ENCODE results near the gene HOXB2. TPM values are rescaled to one million over a fixed set of nuclear protein-coding genes. Genes with fewer than 3 reads are reported as not detected.

Gene HOXB2
- total and polyA plus RNA-seq, 2 of the 8 experiments (the other 6 are each of a cell fraction or from before 2014, with no cell fraction given), result not detected

- H3K4me2 ChIP-seq (ENCODE audit: insufficient read depth in 1 of 2, low read depth in 2 of 2, low read length in 2 of 2), result peak overlapping the region; percentile 22 to 33; a peak in 1 of 4 replicates
- H3K9ac ChIP-seq (replicated peaks in 1 of 4; ENCODE audit: extremely low read depth in 1 of 4, low read depth in 3 of 4, low read length in 3 of 4), result no peak overlapping the region
- ChIA-PET CTCF (ENCODE audit: partially characterized antibody) (interaction anchor here (0.7 to 6.6 kb wide), 23 partner anchors 8 to 331 kb away, joined by 3 to 53 read pairs (median 3); partner anchors contain the start of genes HOXB3 and HOXB5), POLR2A (ENCODE audit: partially characterized antibody) (interaction anchor here (0.7 to 1.2 kb wide), 3 partner anchors 10 to 425 kb away, joined by 3 to 4 read pairs (median 3); no protein-coding TSS in a partner anchor)
- H3K23me2 ChIP-seq (ENCODE audit: low read depth, low read length), result no peaks in the 10 kb centered on the region; the same call in 1 of the 2 replicates
- no peak overlapping the region for H4K91ac ChIP-seq (replicated peaks; ENCODE audit: insufficient read length, low read length)
- H3K14ac ChIP-seq (ENCODE audit: insufficient read length), result no peak overlapping the region
- H3K27me3 ChIP-seq (replicated peaks in 1 of 4; ENCODE audit: control insufficient read depth in 3 of 4, extremely low read depth in 1 of 4, insufficient read depth in 3 of 4, low read length in 3 of 4), result peaks cover 92 to 100% (median 98%) of the 10 kb centered on the region in 4 experiments
- H3K9me3 ChIP-seq (ENCODE audit: insufficient read depth in 2 of 2, low read depth in 1 of 2, low read length in 1 of 2), result no peaks in the 10 kb centered on the region
- H2BK15ac ChIP-seq (ENCODE audit: low read length), result no peak overlapping the region
- H3K56ac ChIP-seq (replicated peaks; ENCODE audit: insufficient read length, low read depth, low read length), result no peak overlapping the region
- H2BK12ac ChIP-seq (ENCODE audit: low read depth, low read length), result no peak overlapping the region
- no peaks in the 10 kb centered on the region for H3K79me2 ChIP-seq (ENCODE audit: control insufficient read depth in 1 of 2, insufficient read depth in 2 of 2, low read length in 2 of 2)
- H2BK20ac ChIP-seq (ENCODE audit: low read length), result no peak overlapping the region
- H4K8ac ChIP-seq (ENCODE audit: extremely low read depth, insufficient read depth, low read length), result no peak overlapping the region
- H3K27ac ChIP-seq (ENCODE audit: low read depth, low read length), result no peak overlapping the region
- H3K18ac ChIP-seq (ENCODE audit: extremely low read depth, low read length), result no peak overlapping the region
- H3K36me3 ChIP-seq (ENCODE audit: control insufficient read depth in 2 of 4, insufficient read depth in 4 of 4, low read length in 3 of 4), result peaks cover 0 to 3% (median 0%) of the 10 kb centered on the region in 4 experiments; a peak in 1 of 8 replicates
- no peak overlapping the region for H3K4ac ChIP-seq (replicated peaks; ENCODE audit: insufficient read length, low read depth, low read length)
- H4K20me1 ChIP-seq (replicated peaks in 1 of 2; ENCODE audit: control insufficient read depth in 1 of 2, insufficient read depth in 2 of 2, low read length in 2 of 2), result peaks cover 9 to 16% of the 10 kb centered on the region in 2 experiments
- no peaks in the 10 kb centered on the region for H3K79me1 ChIP-seq (ENCODE audit: low read depth, low read length)
- 4% methylated on average over 9 of the region's 10 CpGs; no CpG with 5 or more reads in 1 of the 2 experiments for WGBS, 2 experiments (ENCODE audit: extremely low coverage in 1 of 2, insufficient coverage in 1 of 2, insufficient read length in 1 of 2, insufficient replicate concordance in 2 of 2, low coverage in 1 of 2, low lambda C conversion rate in 2 of 2, missing lambda C conversion rate in 1 of 2)
- no peak overlapping the region for H2BK5ac ChIP-seq (ENCODE audit: low read depth, low read length)
- DNase-seq (ENCODE audit: low read depth in 1 of 2, low spot score in 2 of 2), result no peak
- FAIRE-seq, result no peak
- peaks cover 7 to 29% (median 12%) of the 10 kb centered on the region in 4 experiments for H3K4me1 ChIP-seq (replicated peaks in 1 of 4; ENCODE audit: control insufficient read depth in 3 of 4, insufficient read depth in 4 of 4, low read length in 3 of 4)
- peak; percentile 69 for TF ChIP-seq CTBP2 (IDR thresholded peaks at IDR 0.05; ENCODE audit: borderline replicate concordance, insufficient read depth, insufficient read length, low read length)
- peak; percentile 62; the same call in 1 of the 2 replicates for TF ChIP-seq SUZ12 (IDR thresholded peaks at IDR 0.05; ENCODE audit: low read length)
- peak; percentile 18 for TF ChIP-seq ASH2L (IDR thresholded peaks at IDR 0.05; ENCODE audit: low read length)
- TF ChIP-seq CHD1 (IDR thresholded peaks at IDR 0.05; ENCODE audit: low read depth, low read length), result no peak
- peak; percentile 79 for TF ChIP-seq RNF2 (IDR thresholded peaks at IDR 0.05; ENCODE audit: borderline replicate concordance, low read depth, low read length, missing control alignments, poor library complexity, severe bottlenecking)
- TF ChIP-seq JUND (IDR thresholded peaks at IDR 0.05; ENCODE audit: low read length), result no peak
- TF ChIP-seq CBX5 (IDR thresholded peaks at IDR 0.05; ENCODE audit: low read depth, low read length), result no peak
- TF ChIP-seq SP1 (IDR thresholded peaks at IDR 0.05; ENCODE audit: low read depth, low read length), result 0 out of 2 replicates have a peak, but pooled peaks have one; percentile 16
- TF ChIP-seq TBP (IDR thresholded peaks at IDR 0.05; ENCODE audit: low read depth, low read length), result no peak
- TF ChIP-seq SIN3A (conservative IDR thresholded peaks at IDR 0.05 in 1 of 2, IDR thresholded peaks at IDR 0.05 in 1 of 2; ENCODE audit: low read depth in 1 of 2, low read length in 2 of 2), result no peak
- peak; percentile 5 for TF ChIP-seq EZH2 (IDR thresholded peaks at IDR 0.05; ENCODE audit: low read depth, low read length, severe bottlenecking)
- H2AK5ac ChIP-seq (ENCODE audit: low read depth, low read length), result no peak overlapping the region
- no peak overlapping the region for H4K5ac ChIP-seq (ENCODE audit: insufficient read length, low read depth, low read length)
- no peak overlapping the region for H3K23ac ChIP-seq (ENCODE audit: insufficient read length)
- no peak overlapping the region for H2AFZ ChIP-seq (ENCODE audit: low read length)
- H3K4me3 ChIP-seq (ENCODE audit: extremely low read depth in 1 of 4, insufficient read depth in 2 of 4, low read depth in 3 of 4, low read length in 4 of 4), result no peak overlapping the region
- H2BK120ac ChIP-seq (replicated peaks; ENCODE audit: low read depth, low read length), result no peak overlapping the region
These were observed 1.4 kb upstream of the HOXB2 start for GRCh38 chr17:48546137-48546923.
